Muscle of leg (tissue), 11 donors: ENCODE data around the gene MPRIP. TPM values are rescaled to one million over a fixed set of nuclear protein-coding genes. Genes with fewer than 3 reads are reported as not detected.

ENCODE experiments used
- DNase-seq: peaks from one replicate; pipeline ENCODE4 v3.0.0; 2013
- H3K27ac ChIP-seq: one replicate; pipeline ENCODE4 v1.5.1; 2013; ENCODE audit warnings: mild to moderate bottlenecking, low read length, control low read depth
- H3K27me3 ChIP-seq: one replicate; pipeline ENCODE4 v1.6.1; 2013; ENCODE audit warnings: low read length; ENCODE audit not compliant: control insufficient read depth, insufficient read depth
- H3K36me3 ChIP-seq: one replicate; pipeline ENCODE4 v1.6.1; 2013; ENCODE audit warnings: low read length; ENCODE audit not compliant: control insufficient read depth, insufficient read depth
- H3K4me1 ChIP-seq: one replicate; pipeline ENCODE4 v1.6.1; 2013; ENCODE audit warnings: low read length; ENCODE audit not compliant: control insufficient read depth, insufficient read depth
- H3K4me3 ChIP-seq: one replicate; pipeline ENCODE4 v1.5.1; 2013; ENCODE audit warnings: low read length, control low read depth
- H3K9me3 ChIP-seq: replicated peaks from 2 replicates; pipeline ENCODE4 v1.6.1; 2013; ENCODE audit warnings: low read depth, low read length; ENCODE audit not compliant: control insufficient read depth
- WGBS: methylation state at CpG from one replicate; pipeline ENCODE4 v1.1.5; 2013; ENCODE audit warnings: missing lambda C conversion rate; ENCODE audit not compliant: insufficient coverage; 5-methylcytosine and 5-hydroxymethylcytosine counted together
- polyA plus RNA-seq, 8 donors: library from polyadenylated mRNA; unstranded; fragments of 120-200 nt; gene quantifications; one replicate each; pipeline versions ENCODE4 v1.2.1 to v1.2.3, GENCODE V29; 2013; ENCODE audit warnings: inconsistent platforms in 1 of 8, low replicate concordance in 1 of 8; ENCODE audit not compliant: insufficient read length in 8 of 8, insufficient read depth in 1 of 8
- total RNA-seq: library from RNA; stranded (reverse); fragments of 120-200 nt; gene quantifications from one replicate; pipeline ENCODE4 v1.2.4, GENCODE V29; 2013

The MPRIP gene
- total and polyA plus RNA-seq, 9 donors = 144 to 211 (median 198) TPM

DNA sequence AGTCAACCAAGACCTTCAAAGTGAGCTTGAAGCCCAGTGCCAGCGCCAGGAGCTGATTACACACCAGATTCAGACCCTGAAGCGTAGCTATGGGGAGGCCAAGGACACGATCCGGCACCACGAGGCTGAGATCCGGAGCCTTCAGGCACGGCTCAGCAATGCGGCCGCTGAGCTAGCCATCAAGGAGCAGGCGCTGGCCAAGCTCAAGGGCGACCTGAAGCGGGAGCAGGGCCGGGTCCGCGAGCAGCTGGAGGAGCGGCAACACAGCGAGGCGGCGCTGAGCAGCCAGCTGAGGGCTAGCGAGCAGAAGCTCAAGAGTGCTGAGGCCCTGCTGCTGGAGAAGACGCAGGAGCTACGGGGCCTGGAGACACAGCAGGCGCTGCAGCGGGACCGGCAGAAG is 121.9 kb downstream of the MPRIP start:
- Histone ChIP-seq H3K4me3 (no peak overlapping the region), H3K4me1 (no peaks in the 10 kb centered on the region), H3K27me3 (no peaks in the 10 kb centered on the region), H3K9me3 (no peaks in the 10 kb centered on the region), H3K27ac (no peak overlapping the region), H3K36me3 (peaks cover 96% of the 10 kb centered on the region)
- 94% methylated on average over 25 of the region's 25 CpGs for WGBS
- no peak for DNase-seq

DNA sequence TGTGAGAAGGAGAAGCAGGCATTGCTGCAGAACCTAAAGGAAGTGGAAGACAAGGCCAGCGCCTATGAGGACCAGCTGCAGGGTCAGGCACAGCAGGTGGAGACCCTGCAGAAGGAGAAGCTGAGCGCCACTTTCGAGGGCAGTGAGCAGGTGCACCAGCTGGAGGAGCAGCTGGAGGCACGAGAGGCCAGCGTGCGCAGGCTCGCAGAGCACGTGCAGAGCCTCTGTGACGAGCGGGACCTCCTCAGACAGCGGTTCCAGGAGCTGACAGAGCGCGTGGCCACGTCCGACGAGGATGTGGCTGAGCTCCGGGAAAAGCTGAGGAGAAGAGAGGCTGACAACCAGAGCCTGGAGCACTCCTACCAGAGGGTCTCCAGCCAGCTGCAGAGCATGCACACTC is 122.4 kb downstream of the MPRIP start:
- no peak for DNase-seq
- Histone ChIP-seq H3K27me3 (no peaks in the 10 kb centered on the region), H3K4me3 (no peak overlapping the region), H3K4me1 (no peaks in the 10 kb centered on the region), H3K9me3 (no peaks in the 10 kb centered on the region), H3K36me3 (peaks cover 96% of the 10 kb centered on the region), H3K27ac (no peak overlapping the region)
- WGBS = 90% methylated on average over 17 of the region's 17 CpGs

DNA sequence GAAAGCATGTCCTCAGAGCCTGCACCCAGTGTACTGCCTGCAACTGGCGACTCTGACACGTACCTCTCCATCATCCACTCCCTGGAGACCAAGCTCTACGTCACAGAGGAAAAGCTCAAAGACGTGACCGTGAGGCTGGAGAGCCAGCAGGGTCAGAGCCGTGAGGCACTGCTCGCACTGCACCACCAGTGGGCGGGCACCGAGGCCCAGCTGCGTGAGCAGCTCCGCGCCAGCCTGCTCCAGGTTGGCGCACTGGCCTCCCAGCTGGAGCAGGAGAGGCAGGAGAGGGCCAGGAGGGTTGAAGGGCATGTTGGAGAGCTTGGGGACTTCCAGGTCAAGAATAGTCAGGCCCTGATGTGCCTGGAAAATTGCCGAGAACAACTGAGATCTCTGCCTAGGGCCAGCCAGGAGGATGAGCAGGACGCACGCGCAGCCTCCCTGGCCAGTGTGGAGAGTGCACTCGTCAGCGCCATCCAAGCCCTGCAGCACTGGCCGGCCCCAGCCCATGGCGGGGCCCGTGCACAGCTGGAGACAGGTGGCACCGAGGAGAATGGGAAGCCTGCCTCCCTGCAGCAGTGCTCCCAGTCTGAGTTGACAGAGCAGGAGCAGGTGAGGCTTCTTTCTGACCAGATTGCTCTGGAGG is 123.5 kb downstream of the MPRIP start:
- no peak overlapping the region for H3K4me3 ChIP-seq
- DNase-seq = no peak
- H3K9me3 ChIP-seq = no peaks in the 10 kb centered on the region
- H3K27ac ChIP-seq = no peak overlapping the region
- peaks cover 95% of the 10 kb centered on the region for H3K36me3 ChIP-seq
- 89% methylated on average over 21 of the region's 23 CpGs for WGBS
- peaks cover 7% of the 10 kb centered on the region for H3K4me1 ChIP-seq
- H3K27me3 ChIP-seq = no peaks in the 10 kb centered on the region

DNA sequence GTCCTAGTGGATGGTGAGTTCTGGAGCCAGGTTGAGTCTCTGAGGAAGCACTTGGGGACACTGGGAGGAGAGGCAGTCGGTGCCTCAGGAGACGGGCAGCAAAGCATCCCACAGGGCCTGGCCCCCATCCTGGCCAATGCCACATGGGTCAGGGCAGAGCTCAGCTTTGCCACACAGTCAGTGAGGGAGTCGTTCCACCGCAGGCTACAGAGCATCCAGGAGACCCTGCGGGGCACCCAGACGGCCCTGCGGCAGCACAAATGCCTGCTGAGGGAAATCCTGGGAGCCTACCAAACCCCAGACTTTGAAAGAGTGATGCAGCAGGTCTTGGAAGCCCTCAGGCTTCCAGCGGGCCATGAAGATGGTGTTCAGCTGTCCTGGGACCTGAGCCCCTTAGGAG is 124.2 kb downstream of the MPRIP start:
- Histone ChIP-seq H3K4me3 (no peak overlapping the region), H3K36me3 (peaks cover 95% of the 10 kb centered on the region), H3K4me1 (peaks cover 11% of the 10 kb centered on the region), H3K9me3 (no peaks in the 10 kb centered on the region), H3K27ac (no peak overlapping the region), H3K27me3 (no peaks in the 10 kb centered on the region)
- no peak for DNase-seq
- 89% methylated on average over 8 of the region's 8 CpGs for WGBS

DNA sequence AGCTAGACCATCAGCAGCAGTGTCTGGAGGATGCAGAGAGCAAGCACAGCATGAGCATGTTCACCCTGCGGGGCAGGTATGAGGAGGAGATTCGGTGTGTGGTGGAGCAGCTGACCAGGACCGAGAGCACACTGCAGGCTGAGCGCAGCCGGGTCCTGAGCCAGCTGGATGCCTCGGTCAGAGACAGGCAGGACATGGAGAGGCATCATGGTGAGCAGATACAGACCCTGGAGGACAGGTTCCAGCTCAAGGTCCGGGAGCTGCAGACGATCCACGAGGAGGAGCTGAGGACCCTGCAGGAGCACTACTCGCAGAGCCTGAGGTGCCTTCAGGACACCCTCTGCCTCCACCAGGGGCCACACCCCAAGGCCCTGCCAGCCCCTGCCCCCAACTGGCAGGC is 125.1 kb downstream of the MPRIP start:
- H3K27me3 ChIP-seq = no peaks in the 10 kb centered on the region
- peaks cover 95% of the 10 kb centered on the region for H3K36me3 ChIP-seq
- no peak overlapping the region for H3K4me3 ChIP-seq
- H3K27ac ChIP-seq = no peak overlapping the region
- 92% methylated on average over 10 of the region's 10 CpGs for WGBS
- no peaks in the 10 kb centered on the region for H3K9me3 ChIP-seq
- no peak for DNase-seq
- peaks cover 11% of the 10 kb centered on the region for H3K4me1 ChIP-seq

DNA sequence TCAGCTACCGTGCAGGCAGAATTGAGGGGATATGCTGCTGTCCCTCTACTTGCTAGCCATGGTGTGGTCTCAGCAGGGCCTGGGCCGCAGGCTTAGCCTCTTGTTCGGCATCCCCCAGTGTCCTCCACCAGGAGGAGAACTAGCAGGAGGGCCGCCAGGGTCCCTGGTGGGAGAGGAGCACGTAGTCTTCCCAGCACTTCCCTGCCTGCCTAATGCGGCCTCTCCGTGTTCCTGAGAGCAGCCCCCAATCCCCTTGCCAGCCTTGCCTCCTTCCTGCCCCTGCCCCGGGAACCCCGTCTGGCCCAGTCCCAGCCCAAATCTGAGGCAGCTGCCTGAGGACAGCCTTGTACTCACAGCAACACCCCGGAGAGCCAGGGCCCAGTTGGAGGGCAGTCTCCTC is 125.7 kb downstream of the MPRIP start:
- no peak overlapping the region for H3K4me3 ChIP-seq
- H3K36me3 ChIP-seq = peaks cover 95% of the 10 kb centered on the region

DNA sequence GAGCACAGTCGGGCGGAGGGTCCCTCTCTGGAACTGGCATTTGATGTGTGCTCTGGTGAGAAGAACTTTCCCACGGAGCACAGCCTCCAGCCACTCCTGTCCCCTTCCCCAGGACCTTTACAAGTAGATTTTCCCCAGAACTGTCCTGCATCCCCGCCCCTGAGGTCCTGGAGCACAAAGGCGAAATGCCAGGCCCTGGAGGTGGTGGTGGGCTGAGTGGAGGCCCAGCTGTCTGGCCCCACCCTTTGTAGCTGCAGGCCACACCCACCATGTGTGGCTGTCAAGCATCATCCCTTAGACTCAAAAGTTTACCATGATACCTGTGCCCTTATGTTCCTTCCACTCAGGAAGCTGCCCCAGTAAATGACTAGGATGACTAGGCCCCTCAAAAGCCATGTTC is 126.1 kb downstream of the MPRIP start:
- H3K27ac ChIP-seq = no peak overlapping the region
- peaks cover 11% of the 10 kb centered on the region for H3K4me1 ChIP-seq
- H3K4me3 ChIP-seq = no peak overlapping the region
- H3K27me3 ChIP-seq = no peaks in the 10 kb centered on the region
- H3K9me3 ChIP-seq = no peaks in the 10 kb centered on the region
- no CpG with 5 or more reads among the region's 5 CpGs for WGBS
- DNase-seq = no peak
- H3K36me3 ChIP-seq = peaks cover 95% of the 10 kb centered on the region

More for the DNA sequence above, 125.7 kb downstream of the MPRIP start:
- WGBS = 81% methylated on average over 9 of the region's 10 CpGs
- DNase-seq = no peak
- no peak overlapping the region for H3K27ac ChIP-seq
- peaks cover 11% of the 10 kb centered on the region for H3K4me1 ChIP-seq
- no peaks in the 10 kb centered on the region for H3K27me3 ChIP-seq
- no peaks in the 10 kb centered on the region for H3K9me3 ChIP-seq

DNA sequence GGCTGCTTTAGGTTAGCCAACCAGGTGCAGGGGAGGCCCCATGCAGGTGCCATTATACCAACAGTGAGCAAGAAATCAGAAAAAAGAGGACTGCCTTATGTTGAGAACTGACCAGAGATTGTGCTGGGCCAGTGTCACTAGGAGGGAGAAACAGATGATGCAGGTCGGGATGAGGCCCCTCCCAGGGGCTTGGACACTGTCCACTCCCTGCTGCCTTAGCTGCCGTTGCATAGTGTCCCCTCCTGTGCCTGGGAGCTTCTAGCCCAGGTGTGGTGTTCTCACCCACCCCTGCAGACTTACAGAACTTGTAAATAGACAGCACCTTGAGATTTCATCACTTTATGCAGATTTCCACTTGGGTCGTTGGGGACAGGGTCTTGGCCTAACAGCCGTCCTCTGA is 127.1 kb downstream of the MPRIP start:
- DNase-seq = no peak
- no peak overlapping the region for H3K4me3 ChIP-seq
- peaks cover 11% of the 10 kb centered on the region for H3K4me1 ChIP-seq
- H3K27me3 ChIP-seq = no peaks in the 10 kb centered on the region
- WGBS = 67% methylated on average over 2 of the region's 4 CpGs
- peaks cover 96% of the 10 kb centered on the region for H3K36me3 ChIP-seq
- no peak overlapping the region for H3K27ac ChIP-seq
- no peaks in the 10 kb centered on the region for H3K9me3 ChIP-seq

DNA sequence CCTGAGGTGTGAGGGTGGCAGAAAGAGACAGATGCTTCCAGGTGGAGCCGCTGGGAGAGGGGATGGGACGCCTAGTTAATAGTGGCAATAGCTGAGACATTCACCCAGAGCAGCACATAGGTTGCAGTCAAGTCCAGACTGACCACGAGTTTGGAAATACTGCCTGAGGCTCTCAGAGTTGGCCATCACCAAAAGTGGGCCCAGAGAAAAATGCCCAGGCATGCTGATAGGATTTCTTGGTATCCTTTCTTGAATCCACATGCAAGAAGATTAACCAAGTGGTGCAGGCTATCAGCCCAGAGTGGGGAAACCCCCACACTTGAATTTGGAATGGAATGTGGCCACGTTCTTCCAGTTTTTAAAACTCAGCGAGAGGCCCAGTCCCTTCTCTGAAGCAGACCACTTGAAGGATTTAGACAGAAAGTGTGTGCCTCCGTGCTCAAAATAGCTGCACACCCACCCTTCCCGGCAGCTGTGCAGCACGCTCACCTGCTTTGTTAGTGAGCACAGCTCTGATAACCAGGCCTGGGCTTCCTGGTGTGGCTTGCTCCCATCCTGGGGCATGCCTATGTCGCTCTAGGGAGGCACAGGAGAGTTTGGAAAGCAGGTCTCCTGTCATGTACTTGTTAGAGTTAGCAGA is 128.2 kb downstream of the MPRIP start:
- Histone ChIP-seq H3K36me3 (peaks cover 94% of the 10 kb centered on the region), H3K4me1 (peaks cover 11% of the 10 kb centered on the region), H3K4me3 (no peak overlapping the region), H3K9me3 (no peaks in the 10 kb centered on the region), H3K27ac (no peak overlapping the region), H3K27me3 (no peaks in the 10 kb centered on the region)
- no peak for DNase-seq
- 76% methylated on average over 8 of the region's 9 CpGs for WGBS

DNA sequence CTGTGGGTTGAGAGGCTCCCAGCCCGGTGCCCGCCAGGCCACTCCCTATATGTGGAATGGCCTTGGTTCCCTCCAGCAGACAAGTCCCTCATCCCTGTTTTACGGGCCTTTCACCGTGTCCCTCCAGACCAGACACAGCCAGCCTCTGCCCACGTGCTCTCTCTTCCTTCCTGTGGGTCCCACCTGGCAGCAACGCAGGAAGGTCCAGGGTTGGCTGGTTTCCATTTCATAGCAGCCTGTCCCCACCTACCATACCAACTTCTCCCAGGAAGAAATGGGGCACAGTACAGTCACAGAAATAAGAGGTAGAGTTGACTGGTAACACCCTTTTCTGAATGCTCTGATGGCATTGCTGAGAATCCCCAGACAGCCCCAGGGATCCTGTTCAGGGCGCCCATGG is 128.9 kb downstream of the MPRIP start:
- Histone ChIP-seq H3K4me1 (peaks cover 11% of the 10 kb centered on the region), H3K9me3 (no peaks in the 10 kb centered on the region), H3K4me3 (no peak overlapping the region), H3K27ac (no peak overlapping the region), H3K27me3 (no peaks in the 10 kb centered on the region), H3K36me3 (peaks cover 94% of the 10 kb centered on the region)
- no peak for DNase-seq
- WGBS = 89% methylated on average over 5 of the region's 7 CpGs
